CD1c-positive myeloid dendritic cell (primary cell): ENCODE data around the gene ERC1.

Experiments
- DNase-seq: peaks from one replicate; pipeline ENCODE4 v3.0.0-alpha.2; 2016; ENCODE audit errors: extremely low spot score

Gene ERC1

GRCh38 chr12:1533602-1534304 lies 542.7 kb downstream of the ERC1 start:
- no peak for DNase-seq

- no peak for DNase-seq
Observed at GRCh38 chr12:1534748-1535147, 543.7 kb downstream of the ERC1 start.

- DNase-seq = no peak
Observed at GRCh38 chr12:1536817-1537216, 545.8 kb downstream of the ERC1 start.

- no peak for DNase-seq
Observed at GRCh38 chr12:1539135-1539534, 548.1 kb downstream of the ERC1 start.

- DNase-seq = no peak
Observed at GRCh38 chr12:1540690-1541089, 549.7 kb downstream of the ERC1 start.

GRCh38 chr12:1542599-1542998 lies 551.6 kb downstream of the ERC1 start:
- DNase-seq = peak; percentile 26

- peak; percentile 76 for DNase-seq
Observed at GRCh38 chr12:1544996-1545700, 554.1 kb downstream of the ERC1 start.
